Hepatocyte (in vitro differentiated cells): ENCODE measurements around the gene PSMB3.
"Not testable (repeated sequence)": the region's sequence is repeated elsewhere in the genome, so short reads cannot be mapped to it uniquely, and the experiment has no call there.

ENCODE experiments used
- EZH2 ChIP-seq: fragments of 200-600 bp; sonication (generic); IDR thresholded peaks from 2 replicates; pipeline ENCODE4 v1.6.1; 2016; ENCODE audit warnings: antibody characterized with exemption, mild to moderate bottlenecking, borderline replicate concordance
- EZH2phosphoT487 ChIP-seq: fragments of 200-600 bp; sonication (generic); IDR thresholded peaks from one replicate; pipeline ENCODE4 v1.6.1; 2018; ENCODE audit warnings: antibody characterized with exemption, mild to moderate bottlenecking, low read depth, moderate library complexity; ENCODE audit not compliant: unreplicated experiment, severe bottlenecking
- TF ChIP-seq, protein P1 (sequence below): fragments of 200-600 bp; sonication (generic); IDR thresholded peaks from 2 replicates; pipeline ENCODE4 v1.5.1; 2016; ENCODE audit warnings: antibody characterized with exemption, mild to moderate bottlenecking; ENCODE audit not compliant: poor library complexity

DNA sequence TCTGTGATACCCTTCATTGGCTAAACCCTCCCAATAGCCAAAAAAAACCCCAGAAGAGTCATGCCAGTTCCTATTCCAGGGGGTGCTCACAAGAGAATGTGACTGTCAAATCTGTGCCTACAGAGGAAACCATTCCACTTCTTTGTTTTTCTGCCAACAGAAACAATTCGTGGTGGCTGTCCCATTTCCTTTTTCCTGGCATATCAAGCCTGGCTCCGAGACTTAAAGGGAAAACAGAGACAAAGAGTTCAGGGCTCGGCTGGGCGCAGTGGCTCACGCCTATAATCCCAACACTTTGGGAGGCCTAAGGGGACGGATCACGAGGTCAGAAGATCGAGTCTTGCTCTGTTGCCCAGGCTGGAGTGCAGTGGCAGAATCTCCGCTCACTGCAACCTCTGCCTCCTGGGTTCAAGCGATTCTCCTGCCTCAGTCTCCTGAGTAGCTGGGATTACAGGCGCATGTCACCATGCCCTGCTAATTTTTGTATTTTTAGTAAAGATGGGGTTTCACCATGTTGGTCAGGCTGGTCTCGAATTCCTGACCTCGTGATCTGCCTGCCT lies 37.7 kb downstream of the PSMB3 start:
- TF ChIP-seq, protein P1, sequence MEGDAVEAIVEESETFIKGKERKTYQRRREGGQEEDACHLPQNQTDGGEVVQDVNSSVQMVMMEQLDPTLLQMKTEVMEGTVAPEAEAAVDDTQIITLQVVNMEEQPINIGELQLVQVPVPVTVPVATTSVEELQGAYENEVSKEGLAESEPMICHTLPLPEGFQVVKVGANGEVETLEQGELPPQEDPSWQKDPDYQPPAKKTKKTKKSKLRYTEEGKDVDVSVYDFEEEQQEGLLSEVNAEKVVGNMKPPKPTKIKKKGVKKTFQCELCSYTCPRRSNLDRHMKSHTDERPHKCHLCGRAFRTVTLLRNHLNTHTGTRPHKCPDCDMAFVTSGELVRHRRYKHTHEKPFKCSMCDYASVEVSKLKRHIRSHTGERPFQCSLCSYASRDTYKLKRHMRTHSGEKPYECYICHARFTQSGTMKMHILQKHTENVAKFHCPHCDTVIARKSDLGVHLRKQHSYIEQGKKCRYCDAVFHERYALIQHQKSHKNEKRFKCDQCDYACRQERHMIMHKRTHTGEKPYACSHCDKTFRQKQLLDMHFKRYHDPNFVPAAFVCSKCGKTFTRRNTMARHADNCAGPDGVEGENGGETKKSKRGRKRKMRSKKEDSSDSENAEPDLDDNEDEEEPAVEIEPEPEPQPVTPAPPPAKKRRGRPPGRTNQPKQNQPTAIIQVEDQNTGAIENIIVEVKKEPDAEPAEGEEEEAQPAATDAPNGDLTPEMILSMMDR = not testable (repeated sequence)
- TF ChIP-seq EZH2, EZH2phosphoT487: not testable (repeated sequence)
